HEK293 (cell line): ENCODE measurements around the gene NUCB1.

ENCODE experiments used
- CTCF ChIA-PET: fragments of 350-600 bp; formaldehyde crosslinking; extraction: SDS; loops from one replicate; lab custom pipeline; 2021; ENCODE audit warnings: antibody characterized with exemption; lab: Yijun Ruan, JAX
- POLR2A ChIA-PET: fragments of 300-600 bp; formaldehyde crosslinking; extraction: SDS; loops from one replicate; lab custom pipeline; 2020; ENCODE audit warnings: antibody characterized with exemption, inconsistent platforms; lab: Yijun Ruan, JAX
- H3K27ac ChIP-seq: fragments of 200-500 bp; sonication (Bioruptor generic); 2 replicates; pipeline ENCODE4 v1.5.1; 2014; ENCODE audit warnings: low read depth, low read length, control low read depth, inconsistent platforms; ENCODE audit errors: extremely low read depth
- H3K36me3 ChIP-seq, 2 experiments: fragments of 200-500 bp in 1 of 2; sonication (Bioruptor generic) in 1 of 2; 1 replicate in 1 of 2; 2 replicates in 1 of 2; pipeline ENCODE4 v1.5.1; 2014 to 2017; ENCODE audit warnings: inconsistent platforms in 2 of 2, low read length in 2 of 2; ENCODE audit not compliant: control insufficient read depth in 2 of 2, insufficient read depth in 1 of 2
- H3K4me1 ChIP-seq: fragments of 200-500 bp; sonication (Bioruptor generic); 2 replicates; pipeline ENCODE4 v1.5.1; 2014; ENCODE audit warnings: mild to moderate bottlenecking, low read length, inconsistent platforms; ENCODE audit not compliant: control insufficient read depth, insufficient read depth
- H3K4me3 ChIP-seq: 2 replicates; pipeline ENCODE4 v1.5.1; 2011; ENCODE audit warnings: low read depth, mild to moderate bottlenecking, control low read depth, low read length, moderate library complexity
- H3K9me3 ChIP-seq: fragments of 200-500 bp; sonication (Bioruptor generic); 2 replicates; pipeline ENCODE4 v1.5.1; 2014; ENCODE audit warnings: low read depth, low read length, inconsistent platforms; ENCODE audit not compliant: control insufficient read depth, insufficient read depth
- BCL6B ChIP-seq: fragments of 450-650 bp; formaldehyde crosslinking; IDR thresholded peaks from 2 replicates; pipeline ENCODE4 v1.5.1; 2017; ENCODE audit warnings: missing biosample characterization, missing genetic modification characterization
- ELK4 ChIP-seq: IDR thresholded peaks from 2 replicates; pipeline ENCODE4 v1.6.1; 2011; ENCODE audit warnings: mild to moderate bottlenecking, low read depth, low read length, borderline replicate concordance
- TSHZ1 ChIP-seq: fragments of 450-650 bp; formaldehyde crosslinking; IDR thresholded peaks from 2 replicates; pipeline ENCODE4 v1.5.1; 2016; ENCODE audit warnings: missing biosample characterization, missing genetic modification characterization, borderline replicate concordance
- ZNF518A ChIP-seq: fragments of 450-650 bp; formaldehyde crosslinking; conservative IDR thresholded peaks from 2 replicates; pipeline ENCODE4 v1.5.1; 2016; ENCODE audit warnings: low read depth, missing biosample characterization, missing genetic modification characterization

Gene NUCB1

GRCh38 chr19:48914181-48914580 lies 14.1 kb downstream of the NUCB1 start (continued):
- TF ChIP-seq BCL6B (tag by site-specific recombination) (no peak), ZNF518A (no peak), ELK4 (no peak)

GRCh38 chr19:48915757-48916156 lies 15.6 kb downstream of the NUCB1 start:
- CTCF ChIA-PET = no interaction called here

More at GRCh38 chr19:48915757-48916156, 15.6 kb downstream of the NUCB1 start:
- POLR2A ChIA-PET = interaction anchor here (0.6 to 1.5 kb wide), 3 partner anchors 12 to 804 kb away, joined by 3 to 4 read pairs (median 3); no protein-coding TSS in a partner anchor
- TF ChIP-seq ELK4 (no peak), TSHZ1 (no peak)
- TF ChIP-seq, all 188 proteins: peak for 0
- Histone ChIP-seq H3K27ac (no peak overlapping the region), H3K9me3 (no peaks in the 10 kb centered on the region), H3K36me3 (peaks cover 55 to 61% of the 10 kb centered on the region in 2 experiments), H3K4me3 (no peak overlapping the region), H3K4me1 (no peaks in the 10 kb centered on the region)
